Neural cell (in vitro differentiated cells): ENCODE data around the gene KCNQ5. TPM values are rescaled to one million over a fixed set of nuclear protein-coding genes. Genes with fewer than 3 reads are reported as not detected.

Experiments
- H2AFZ ChIP-seq: fragments of 200-600, 300-800 bp; sonication (generic), shearing (Covaris generic); 2 replicates; pipeline ENCODE4 v1.6.0; 2014; ENCODE audit warnings: low read depth, mild to moderate bottlenecking, antibody characterized with exemption, low read length, moderate library complexity
- H3F3A ChIP-seq: fragments of 200-600 bp; shearing (Covaris generic); 2 replicates; pipeline ENCODE4 v1.6.1; 2016; ENCODE audit warnings: mild to moderate bottlenecking, moderate library complexity, mixed read lengths, antibody characterized with exemption, low read length; ENCODE audit not compliant: insufficient read depth, poor library complexity, severe bottlenecking
- H3K27ac ChIP-seq: fragments of 200-600, 300-800 bp; sonication (generic), shearing (Covaris generic); 2 replicates; pipeline ENCODE4 v1.5.1; 2014; ENCODE audit warnings: mild to moderate bottlenecking, low read length, moderate library complexity
- H3K27me3 ChIP-seq: fragments of 300-800, 200-600 bp; sonication (generic), shearing (Covaris generic); 2 replicates; pipeline ENCODE4 v1.6.0; 2014; ENCODE audit warnings: mild to moderate bottlenecking, low read depth, low read length, moderate library complexity; ENCODE audit not compliant: insufficient read depth
- H3K36me3 ChIP-seq: fragments of 300-800, 200-600 bp; sonication (generic), shearing (Covaris generic); 2 replicates; pipeline ENCODE4 v1.5.1; 2014; ENCODE audit warnings: mild to moderate bottlenecking, antibody characterized with exemption, low read length, moderate library complexity; ENCODE audit not compliant: insufficient read depth
- H3K4me2 ChIP-seq: fragments of 300-800, 200-600 bp; sonication (generic), shearing (Covaris generic); 2 replicates; pipeline ENCODE4 v1.6.0; 2014; ENCODE audit warnings: mild to moderate bottlenecking, low read length
- H3K4me3 ChIP-seq: fragments of 300-800, 200-600 bp; sonication (generic), shearing (Covaris generic); 2 replicates; pipeline ENCODE4 v1.5.1; 2014; ENCODE audit warnings: mild to moderate bottlenecking, low read length, moderate library complexity
- H3K79me2 ChIP-seq: fragments of 200-600 bp; shearing (Covaris generic); replicated peaks from 2 replicates; pipeline ENCODE4 v1.6.0; 2014; ENCODE audit warnings: mild to moderate bottlenecking, low read length, moderate library complexity; ENCODE audit not compliant: insufficient read depth
- H3K9ac ChIP-seq: fragments of 300-800, 200-600 bp; sonication (generic), shearing (Covaris generic); 2 replicates; pipeline ENCODE4 v1.6.1; 2016; ENCODE audit warnings: mild to moderate bottlenecking, low read length, mixed read lengths
- H3K9me2 ChIP-seq: fragments of 200-600 bp; shearing (Covaris generic); 2 replicates; pipeline ENCODE4 v1.6.1; 2016; ENCODE audit warnings: mild to moderate bottlenecking, low read length, mixed read lengths; ENCODE audit not compliant: insufficient read depth
- H3K9me3 ChIP-seq: fragments of 200-600, 300-800 bp; sonication (generic), shearing (Covaris generic); 2 replicates; pipeline ENCODE4 v1.6.1; 2016; ENCODE audit warnings: mild to moderate bottlenecking, mixed run types, low read length, moderate library complexity, mixed read lengths
- H4K20me1 ChIP-seq: fragments of 200-600 bp; shearing (Covaris generic); 2 replicates; pipeline ENCODE4 v1.6.1; 2016; ENCODE audit warnings: mild to moderate bottlenecking, mixed run types; ENCODE audit not compliant: insufficient read depth
- CTCF ChIP-seq: fragments of 450-650 bp; IDR thresholded peaks from 2 replicates; pipeline ENCODE4 v1.5.1; 2014; ENCODE audit warnings: antibody characterized with exemption, mild to moderate bottlenecking, moderate library complexity; ENCODE audit not compliant: poor library complexity, severe bottlenecking
- EP300 ChIP-seq: fragments of 450-650 bp; conservative IDR thresholded peaks from 2 replicates; pipeline ENCODE4 v1.6.1; 2014; ENCODE audit warnings: antibody characterized with exemption, mild to moderate bottlenecking, moderate library complexity; ENCODE audit not compliant: poor library complexity, severe bottlenecking
- EZH2 ChIP-seq: fragments of 200-600, 300-800 bp; shearing (Covaris generic), sonication (generic); IDR thresholded peaks from 2 replicates; pipeline ENCODE4 v1.6.1; 2014; ENCODE audit warnings: antibody characterized with exemption, low read length, borderline replicate concordance, mild to moderate bottlenecking; ENCODE audit not compliant: insufficient read depth, poor library complexity, severe bottlenecking
- MXI1 ChIP-seq: fragments of 450-650 bp; conservative IDR thresholded peaks from 2 replicates; pipeline ENCODE4 v1.6.1; 2014; ENCODE audit warnings: antibody characterized with exemption, mild to moderate bottlenecking; ENCODE audit not compliant: poor library complexity, severe bottlenecking
- POLR2AphosphoS5 ChIP-seq: IDR thresholded peaks from 2 replicates; pipeline ENCODE4 v1.6.1; 2012
- RAD21 ChIP-seq: fragments of 450-650 bp; conservative IDR thresholded peaks from 2 replicates; pipeline ENCODE4 v1.6.1; 2014; ENCODE audit warnings: antibody characterized with exemption, mild to moderate bottlenecking, moderate library complexity
- REST ChIP-seq: IDR thresholded peaks from 2 replicates; pipeline ENCODE4 v1.6.1; 2012; ENCODE audit warnings: borderline replicate concordance
- SMC3 ChIP-seq: fragments of 450-650 bp; conservative IDR thresholded peaks from 2 replicates; pipeline ENCODE4 v1.6.1; 2014; ENCODE audit warnings: antibody characterized with exemption, mild to moderate bottlenecking, moderate library complexity; ENCODE audit not compliant: poor library complexity
- TAF1 ChIP-seq: IDR thresholded peaks from 2 replicates; pipeline ENCODE4 v1.6.1; 2012; ENCODE audit warnings: low read depth
- polyA plus RNA-seq: library from polyadenylated mRNA; depleted of rRNA; stranded (reverse); fragments of >200 nt; gene quantifications from 2 replicates; pipeline ENCODE4 v1.2.3, GENCODE V29; 2014

Gene KCNQ5
- polyA plus RNA-seq, 1 donor from 2014 or later = 0.30 TPM

GRCh38 chr6:72721346-72721745 lies 99.5 kb downstream of the KCNQ5 start:
- Histone ChIP-seq H3K4me2 (no peak overlapping the region), H3K9ac (no peak overlapping the region), H3K27ac (no peak overlapping the region), H3F3A (no peaks in the 10 kb centered on the region), H3K9me2 (no peaks in the 10 kb centered on the region), H3K4me3 (no peak overlapping the region), H4K20me1 (no peaks in the 10 kb centered on the region), H3K9me3 (no peaks in the 10 kb centered on the region), H3K79me2 (no peaks in the 10 kb centered on the region), H3K36me3 (no peaks in the 10 kb centered on the region), H2AFZ (no peak overlapping the region), H3K27me3 (no peaks in the 10 kb centered on the region)
- TF ChIP-seq POLR2AphosphoS5 = no peak
- TF ChIP-seq SMC3 = no peak
- TF ChIP-seq CTCF = no peak
- no peak for TF ChIP-seq RAD21
- no peak for TF ChIP-seq MXI1
- TF ChIP-seq TAF1 = no peak
- no peak for TF ChIP-seq EZH2
- no peak for TF ChIP-seq REST
- no peak for TF ChIP-seq EP300

- H3F3A ChIP-seq = no peaks in the 10 kb centered on the region
- H3K4me3 ChIP-seq = no peak overlapping the region
- H4K20me1 ChIP-seq = no peaks in the 10 kb centered on the region
- no peak overlapping the region for H3K9ac ChIP-seq
- TF ChIP-seq RAD21 = no peak
- TF ChIP-seq TAF1 = no peak
- TF ChIP-seq SMC3 = no peak
- no peak for TF ChIP-seq REST
- no peak for TF ChIP-seq CTCF
- TF ChIP-seq POLR2AphosphoS5 = no peak
- TF ChIP-seq EP300 = no peak
- no peak for TF ChIP-seq EZH2
- no peak for TF ChIP-seq MXI1
- no peaks in the 10 kb centered on the region for H3K27me3 ChIP-seq
- H3K9me3 ChIP-seq = no peaks in the 10 kb centered on the region
- H3K9me2 ChIP-seq = no peaks in the 10 kb centered on the region
- H3K79me2 ChIP-seq = no peaks in the 10 kb centered on the region
- H3K36me3 ChIP-seq = no peaks in the 10 kb centered on the region
- no peak overlapping the region for H2AFZ ChIP-seq
- no peak overlapping the region for H3K27ac ChIP-seq
- no peak overlapping the region for H3K4me2 ChIP-seq
Observed at GRCh38 chr6:72724545-72724944, 102.7 kb downstream of the KCNQ5 start.
